GM18867 (cell line): ENCODE results near the gene SDS.
"Not testable (repeated sequence)": the region's sequence is repeated elsewhere in the genome, so short reads cannot be mapped to it uniquely, and the experiment has no call there.

Experiments used
- ATAC-seq: cut with Tn5 transposase; IDR thresholded peaks from one replicate; pipeline ENCODE4 v1.9.1; 2021; ENCODE audit warnings: mild to moderate bottlenecking, moderate library complexity; ENCODE audit not compliant: unreplicated experiment

The SDS gene

GRCh38 chr12:113354192-113354591, 49.5 kb downstream of the SDS start:
- not testable (repeated sequence) for ATAC-seq

GRCh38 chr12:113351089-113351488, 52.6 kb downstream of the SDS start:
- no peak for ATAC-seq

- ATAC-seq: no peak
These were observed 54.7 kb downstream of the SDS start for GRCh38 chr12:113348849-113349536.

GRCh38 chr12:113347892-113348291, 55.8 kb downstream of the SDS start:
- ATAC-seq: no peak

GRCh38 chr12:113347107-113347506, 56.6 kb downstream of the SDS start:
- ATAC-seq: no peak

- no peak for ATAC-seq
These were observed 57.3 kb downstream of the SDS start for GRCh38 chr12:113346353-113346752.

GRCh38 chr12:113345318-113345717, 58.4 kb downstream of the SDS start:
- ATAC-seq: no peak
